Sigmoid colon (tissue), 7 donors: Measurements from ENCODE around the gene AGBL1. TPM values are rescaled to one million over a fixed set of nuclear protein-coding genes. Genes with fewer than 3 reads are reported as not detected.

Experiments
- DNase-seq: peaks from one replicate; pipeline ENCODE4 v3.0.0-alpha.2; 2019
- H3K27ac ChIP-seq, 4 donors: fragments of 200-600 bp; sonication (generic); one replicate each; pipeline ENCODE4 v1.5.1; 2016 to 2019; ENCODE audit warnings: mild to moderate bottlenecking in 1 of 4
- H3K27me3 ChIP-seq, 3 donors: fragments of 200-600 bp; sonication (generic); one replicate each; pipeline ENCODE4 v1.5.1; 2019; ENCODE audit warnings: mild to moderate bottlenecking in 1 of 3
- H3K36me3 ChIP-seq, 4 donors: fragments of 200-600 bp; sonication (generic); one replicate each; pipeline ENCODE4 v1.5.1; 2016 to 2019
- H3K4me1 ChIP-seq, 4 donors: fragments of 200-600 bp; sonication (generic); one replicate each; pipeline ENCODE4 v1.5.1; 2017 to 2019
- H3K4me3 ChIP-seq, 4 donors: fragments of 200-600 bp; sonication (generic); one replicate each; pipeline ENCODE4 v1.5.1; 2017 to 2019; ENCODE audit warnings: mild to moderate bottlenecking in 2 of 4, moderate library complexity in 1 of 4
- H3K9me3 ChIP-seq, 4 donors: fragments of 200-600 bp in 3 of 4; sonication (generic) in 3 of 4; one replicate each; pipeline versions ENCODE4 v1.5.1 to v1.6.1; 2013 to 2019
- EP300 ChIP-seq, 4 donors: sonication (generic); formaldehyde crosslinking; IDR thresholded peaks; one replicate each; pipeline ENCODE4 v1.6.1; 2017; ENCODE audit warnings: antibody characterized with exemption in 4 of 4
- POLR2A ChIP-seq, 2 donors: fragments of 450-650 bp; IDR thresholded peaks; one replicate each; pipeline ENCODE4 v1.6.1; 2016; ENCODE audit warnings: antibody characterized with exemption in 2 of 2, mild to moderate bottlenecking in 2 of 2, moderate library complexity in 2 of 2
- POLR2AphosphoS5 ChIP-seq, 4 donors: sonication (generic); formaldehyde crosslinking; IDR thresholded peaks; one replicate each; pipeline ENCODE4 v1.6.1; 2017; ENCODE audit warnings: antibody characterized with exemption in 4 of 4
- WGBS, 2 donors: extraction: QIAGEN DNeasy Blood & Tissue Kit; methylation state at CpG; one replicate each; pipeline ENCODE4 v1.1.7; 2013; 5-methylcytosine and 5-hydroxymethylcytosine counted together
- intact Hi-C: fragments of 100-400 bp; cut with DNase I; formaldehyde crosslinking; loops from one replicate; pipeline ENCODE4 v1.15.1; 2023
- polyA plus RNA-seq, 3 donors: library from polyadenylated mRNA; stranded (reverse); fragments of 200-250 nt; gene quantifications; one replicate each; pipeline ENCODE4 v1.2.3, GENCODE V29; 2013
- total RNA-seq, 4 donors: library from RNA; depleted of rRNA; stranded (reverse); fragments of >200 nt; gene quantifications; one replicate each; pipeline ENCODE4 v1.1.0, GENCODE V29; 2016
- TF ChIP-seq, protein P1 (sequence below), 4 experiments: fragments of 450-650 bp in 3 of 4; fragments of 200-600 bp in 1 of 4; IDR thresholded peaks; one replicate each; pipeline ENCODE4 v1.5.1; 2016 to 2019; ENCODE audit warnings: antibody characterized with exemption in 4 of 4, mild to moderate bottlenecking in 3 of 4, moderate library complexity in 2 of 4
- donor health status: healthy with polysubstance abuse.
- donor health status: Bipolar disorder and iron deficiency.
- donor health status: healthy.

AGBL1 gene
- total and polyA plus RNA-seq, 7 donors, result 0.16 to 0.28 TPM; not detected in 5

DNA sequence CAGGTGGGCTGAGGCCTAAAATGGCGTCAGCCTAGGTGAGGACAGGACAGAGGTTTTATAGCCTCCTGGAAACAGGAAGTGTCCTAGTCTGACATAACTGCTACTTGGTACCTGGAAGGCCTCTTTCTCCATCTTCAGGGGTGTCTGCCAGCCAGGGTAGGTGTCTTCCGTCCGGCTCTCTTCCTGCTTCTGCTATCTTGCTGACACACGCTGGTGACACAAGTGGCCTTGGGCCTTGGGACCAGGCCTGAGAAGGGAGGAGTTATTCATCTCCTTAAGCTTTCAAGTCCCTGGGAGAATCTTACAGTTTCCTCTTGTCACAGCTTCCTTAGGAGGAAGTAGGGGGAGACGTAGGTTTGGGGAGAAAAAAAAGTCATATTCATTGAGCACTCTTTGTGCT lies 551.3 kb downstream of the AGBL1 start:
- Histone ChIP-seq H3K36me3 (no peaks in the 10 kb centered on the region), H3K27me3 (no peaks in the 10 kb centered on the region), H3K4me1 (no peaks in the 10 kb centered on the region), H3K27ac (no peak overlapping the region), H3K4me3 (no peak overlapping the region), H3K9me3 (peaks cover 0 to 2% (median 0%) of the 10 kb centered on the region in 4 donors)
- TF ChIP-seq, protein P1, sequence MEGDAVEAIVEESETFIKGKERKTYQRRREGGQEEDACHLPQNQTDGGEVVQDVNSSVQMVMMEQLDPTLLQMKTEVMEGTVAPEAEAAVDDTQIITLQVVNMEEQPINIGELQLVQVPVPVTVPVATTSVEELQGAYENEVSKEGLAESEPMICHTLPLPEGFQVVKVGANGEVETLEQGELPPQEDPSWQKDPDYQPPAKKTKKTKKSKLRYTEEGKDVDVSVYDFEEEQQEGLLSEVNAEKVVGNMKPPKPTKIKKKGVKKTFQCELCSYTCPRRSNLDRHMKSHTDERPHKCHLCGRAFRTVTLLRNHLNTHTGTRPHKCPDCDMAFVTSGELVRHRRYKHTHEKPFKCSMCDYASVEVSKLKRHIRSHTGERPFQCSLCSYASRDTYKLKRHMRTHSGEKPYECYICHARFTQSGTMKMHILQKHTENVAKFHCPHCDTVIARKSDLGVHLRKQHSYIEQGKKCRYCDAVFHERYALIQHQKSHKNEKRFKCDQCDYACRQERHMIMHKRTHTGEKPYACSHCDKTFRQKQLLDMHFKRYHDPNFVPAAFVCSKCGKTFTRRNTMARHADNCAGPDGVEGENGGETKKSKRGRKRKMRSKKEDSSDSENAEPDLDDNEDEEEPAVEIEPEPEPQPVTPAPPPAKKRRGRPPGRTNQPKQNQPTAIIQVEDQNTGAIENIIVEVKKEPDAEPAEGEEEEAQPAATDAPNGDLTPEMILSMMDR (IDR thresholded peaks at IDR 0.05), result no peak
- WGBS, 2 donors, result 70 to 71% methylated on average over 5 of the region's 5 CpGs
- DNase-seq, result no peak
- intact Hi-C loops, result no loop called here

DNA sequence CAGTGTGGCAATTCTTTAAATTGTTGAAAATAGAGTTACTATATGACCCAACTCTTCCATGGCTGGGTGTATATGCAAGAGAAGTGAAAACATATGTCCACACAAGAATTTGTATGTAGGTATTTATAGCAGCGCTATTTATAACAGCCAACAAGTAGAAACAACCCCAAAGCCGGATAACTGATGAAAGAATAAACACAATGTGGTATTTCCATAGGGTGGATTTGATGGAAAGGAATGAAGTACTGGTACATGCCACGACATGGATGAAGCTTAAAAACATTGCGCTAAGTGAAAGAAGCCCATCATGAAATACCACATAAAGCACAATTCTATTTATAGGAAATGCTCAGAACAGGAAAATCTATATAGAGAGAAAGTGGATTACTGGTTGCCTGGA lies 554.5 kb downstream of the AGBL1 start:
- Histone ChIP-seq H3K9me3 (peaks cover 0 to 2% (median 0%) of the 10 kb centered on the region in 4 donors), H3K27me3 (no peaks in the 10 kb centered on the region), H3K27ac (no peak overlapping the region), H3K36me3 (no peaks in the 10 kb centered on the region), H3K4me3 (no peak overlapping the region), H3K4me1 (no peaks in the 10 kb centered on the region)
- no peak for DNase-seq
- TF ChIP-seq POLR2A (IDR thresholded peaks at IDR 0.05) (no peak), POLR2AphosphoS5 (IDR thresholded peaks at IDR 0.05) (no peak), EP300 (IDR thresholded peaks at IDR 0.05) (no peak)
- TF ChIP-seq, protein P1 (IDR thresholded peaks at IDR 0.05), result no peak
- 87 to 92% methylated on average over 4 of the region's 4 CpGs for WGBS, 2 donors
- intact Hi-C loops, result no loop called here

DNA sequence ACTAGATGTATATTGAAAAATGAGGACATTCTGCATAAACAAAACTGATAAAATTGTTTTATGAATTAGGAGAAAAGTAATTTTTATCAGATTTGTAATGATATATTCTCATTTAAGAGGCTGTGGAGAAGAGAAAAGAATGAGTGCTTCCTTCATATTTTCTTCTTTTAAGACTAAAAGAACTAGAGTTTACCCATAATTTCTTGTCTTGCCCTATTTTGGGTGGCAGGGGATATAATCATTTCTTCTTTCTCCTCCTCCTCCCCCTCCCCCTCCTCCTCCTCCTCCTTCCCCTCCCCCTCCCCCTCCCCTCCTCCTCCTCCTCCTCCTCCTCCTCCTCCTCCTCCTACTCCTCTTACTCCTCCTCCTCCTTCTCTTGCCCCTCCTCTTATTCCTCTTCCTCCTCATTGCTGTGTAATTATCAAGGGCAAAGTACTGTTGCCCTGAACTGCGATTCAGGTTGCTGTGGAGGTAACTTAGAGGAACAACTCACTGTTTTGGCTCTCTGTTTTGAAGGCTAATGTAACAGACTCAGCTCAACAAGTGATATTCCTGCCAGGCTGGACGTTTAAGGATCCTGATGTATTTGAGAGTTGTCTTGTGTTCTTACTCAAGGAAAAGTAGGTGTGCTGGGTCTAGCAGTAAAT lies 555.4 kb downstream of the AGBL1 start:
- H3K4me3 ChIP-seq, result no peak overlapping the region
- H3K4me1 ChIP-seq, result no peaks in the 10 kb centered on the region
- no peaks in the 10 kb centered on the region for H3K36me3 ChIP-seq
- DNase-seq, result no peak
- intact Hi-C loops, result no loop called here
- H3K9me3 ChIP-seq, result peaks cover 0 to 2% (median 0%) of the 10 kb centered on the region in 4 donors
- TF ChIP-seq EP300 (IDR thresholded peaks at IDR 0.05) (no peak), POLR2A (IDR thresholded peaks at IDR 0.05) (no peak), POLR2AphosphoS5 (IDR thresholded peaks at IDR 0.05) (no peak)
- TF ChIP-seq, protein P1 (IDR thresholded peaks at IDR 0.05), result no peak
- H3K27me3 ChIP-seq, result no peaks in the 10 kb centered on the region
- WGBS, 2 donors, result 18 to 55% methylated on average over 2 of the region's 2 CpGs
- H3K27ac ChIP-seq, result no peak overlapping the region

DNA sequence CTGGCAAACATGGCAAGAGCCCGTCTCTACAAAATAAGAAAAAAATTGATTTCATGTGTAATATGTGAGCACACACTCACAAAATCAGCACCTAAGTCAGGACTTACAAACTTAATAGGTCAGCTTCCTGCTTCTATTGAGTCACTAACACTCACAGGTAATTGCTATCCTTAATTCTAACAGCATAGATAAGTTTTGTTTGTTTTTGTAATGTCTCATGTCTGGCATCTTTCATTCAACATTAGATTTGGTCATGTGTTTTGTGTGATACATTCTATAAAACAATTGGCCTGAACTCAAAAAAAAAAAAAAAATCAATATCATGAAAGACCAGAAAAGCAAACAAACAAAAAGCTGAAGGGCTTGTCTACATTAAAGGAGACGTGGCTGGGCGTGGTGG lies 564.7 kb downstream of the AGBL1 start:
- Histone ChIP-seq H3K4me1 (no peaks in the 10 kb centered on the region), H3K36me3 (no peaks in the 10 kb centered on the region), H3K27me3 (no peaks in the 10 kb centered on the region), H3K4me3 (no peak overlapping the region), H3K9me3 (no peaks in the 10 kb centered on the region), H3K27ac (no peak overlapping the region)
- 23 to 71% methylated on average over 3 of the region's 3 CpGs for WGBS, 2 donors
- intact Hi-C loops, result no loop called here
- DNase-seq, result no peak
- TF ChIP-seq POLR2A (IDR thresholded peaks at IDR 0.05), result no peak
- no peak for TF ChIP-seq POLR2AphosphoS5 (IDR thresholded peaks at IDR 0.05)
- TF ChIP-seq EP300 (IDR thresholded peaks at IDR 0.05), result no peak
- TF ChIP-seq, protein P1 (IDR thresholded peaks at IDR 0.05), result no peak

DNA sequence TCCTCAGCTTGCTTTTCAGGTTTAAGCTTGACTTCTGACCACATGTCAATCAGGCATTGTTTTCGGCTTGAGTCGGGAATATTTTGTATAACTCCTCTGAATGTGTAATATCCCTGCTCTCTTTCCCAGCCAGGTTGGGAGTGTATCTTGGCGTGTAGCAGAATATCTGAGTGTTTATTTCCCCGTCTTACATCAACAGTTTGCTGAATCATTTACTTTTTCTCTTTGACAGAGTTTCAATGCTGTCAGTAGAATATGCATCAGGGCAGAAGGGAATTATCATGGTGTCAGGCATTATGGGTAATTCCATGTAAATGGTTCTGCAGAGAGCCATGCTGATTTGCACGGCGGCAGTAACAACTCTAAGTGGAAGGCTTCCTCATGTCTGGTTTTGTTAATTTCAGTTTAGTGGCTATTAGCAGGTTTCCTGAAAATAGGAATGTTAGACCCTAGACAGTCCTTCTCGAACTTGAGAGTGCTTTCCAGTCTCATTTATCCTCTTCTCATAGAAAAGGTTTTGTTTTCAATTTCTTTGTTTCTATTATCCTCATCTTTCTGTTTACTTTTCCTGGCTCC lies 566.3 kb downstream of the AGBL1 start:
- Histone ChIP-seq H3K27ac (no peak overlapping the region), H3K4me1 (no peaks in the 10 kb centered on the region), H3K4me3 (no peak overlapping the region), H3K9me3 (peaks cover 0 to 2% (median 0%) of the 10 kb centered on the region in 4 donors), H3K36me3 (no peaks in the 10 kb centered on the region), H3K27me3 (no peaks in the 10 kb centered on the region)
- 67 to 73% methylated on average over 7 of the region's 7 CpGs for WGBS, 2 donors
- no peak for DNase-seq
- TF ChIP-seq POLR2AphosphoS5 (IDR thresholded peaks at IDR 0.05) (no peak), EP300 (IDR thresholded peaks at IDR 0.05) (no peak), POLR2A (IDR thresholded peaks at IDR 0.05) (no peak)
- TF ChIP-seq, protein P1 (IDR thresholded peaks at IDR 0.05), result no peak
- intact Hi-C loops, result no loop called here
